GM12801 (cell line): ENCODE data around the gene P4HA1.

Source experiments
- CTCF ChIP-seq: IDR thresholded peaks from one replicate; pipeline ENCODE4 v1.5.1; 2011; ENCODE audit warnings: control low read depth; ENCODE audit not compliant: insufficient read length; ENCODE audit errors: extremely low read depth

Gene P4HA1

GRCh38 chr10:73106301-73106700 lies 9.6 kb upstream of the P4HA1 start:
- TF ChIP-seq CTCF: no peak

- TF ChIP-seq CTCF: no peak
These were observed 2.5 kb upstream of the P4HA1 start for GRCh38 chr10:73099141-73099540.

GRCh38 chr10:73097305-73097670 lies 622 bp upstream of the P4HA1 start:
- no peak for TF ChIP-seq CTCF

- no peak for TF ChIP-seq CTCF
These were observed 621 bp downstream of the P4HA1 start for GRCh38 chr10:73096041-73096448.

- no peak for TF ChIP-seq CTCF
These were observed 1.1 kb downstream of the P4HA1 start for GRCh38 chr10:73095481-73096021.

GRCh38 chr10:73094986-73095480 lies 1.6 kb downstream of the P4HA1 start:
- TF ChIP-seq CTCF: no peak

- TF ChIP-seq CTCF: no peak
These were observed 2.5 kb downstream of the P4HA1 start for GRCh38 chr10:73093922-73094850.
